ENCODE measurements around the gene FNIP1. TPM values are rescaled to one million over a fixed set of nuclear protein-coding genes. Genes with fewer than 3 reads are reported as not detected.

Gene FNIP1
- total RNA-seq, 2 donors from 2014 or later = 44.1 to 49.5 TPM

GRCh38 chr5:131610198-131611063 lies 186.4 kb downstream of the FNIP1 start:
- no peaks in the 10 kb centered on the region for H3K36me3 ChIP-seq
- no peak for DNase-seq (ENCODE audit: low spot score)
- H3K9me3 ChIP-seq = no peaks in the 10 kb centered on the region
- H3K4me3 ChIP-seq = no peak overlapping the region
- no peak overlapping the region for H3K27ac ChIP-seq
- intact Hi-C loops (cut with DNase I) = no loop called here
- 70% methylated on average over 6 of the region's 6 CpGs for WGBS
- no peaks in the 10 kb centered on the region for H3K27me3 ChIP-seq (replicated peaks; ENCODE audit: insufficient read depth)
- no peak for TF ChIP-seq POLR2AphosphoS5 (IDR thresholded peaks at IDR 0.05)
- TF ChIP-seq POLR2A (IDR thresholded peaks at IDR 0.05) = no peak
- TF ChIP-seq CTCF (IDR thresholded peaks at IDR 0.05) = no peak
- no peaks in the 10 kb centered on the region for H3K4me1 ChIP-seq (replicated peaks)

GRCh38 chr5:131609774-131610173 lies 187.0 kb downstream of the FNIP1 start:
- DNase-seq (ENCODE audit: low spot score) = no peak
- TF ChIP-seq CTCF (IDR thresholded peaks at IDR 0.05) (no peak), POLR2AphosphoS5 (IDR thresholded peaks at IDR 0.05) (no peak), POLR2A (IDR thresholded peaks at IDR 0.05) (no peak)
- Histone ChIP-seq H3K4me1 (replicated peaks) (no peaks in the 10 kb centered on the region), H3K27me3 (replicated peaks; ENCODE audit: insufficient read depth) (no peaks in the 10 kb centered on the region), H3K9me3 (no peaks in the 10 kb centered on the region), H3K36me3 (no peaks in the 10 kb centered on the region), H3K4me3 (no peak overlapping the region), H3K27ac (no peak overlapping the region)
- intact Hi-C loops (cut with DNase I) = no loop called here
- WGBS = 100% methylated on average over 1 of the region's 1 CpG

GRCh38 chr5:131608597-131608996 lies 188.2 kb downstream of the FNIP1 start:
- 86% methylated on average over 5 of the region's 5 CpGs for WGBS
- Histone ChIP-seq H3K4me3 (no peak overlapping the region), H3K27me3 (replicated peaks; ENCODE audit: insufficient read depth) (no peaks in the 10 kb centered on the region), H3K36me3 (no peaks in the 10 kb centered on the region), H3K4me1 (replicated peaks) (no peaks in the 10 kb centered on the region), H3K27ac (no peak overlapping the region), H3K9me3 (no peaks in the 10 kb centered on the region)
- TF ChIP-seq CTCF (IDR thresholded peaks at IDR 0.05) (no peak), POLR2AphosphoS5 (IDR thresholded peaks at IDR 0.05) (no peak), POLR2A (IDR thresholded peaks at IDR 0.05) (no peak)
- no peak for DNase-seq (ENCODE audit: low spot score)
- intact Hi-C loops (cut with DNase I) = no loop called here

- Histone ChIP-seq H3K4me3 (no peak overlapping the region), H3K9me3 (no peaks in the 10 kb centered on the region), H3K27me3 (replicated peaks; ENCODE audit: insufficient read depth) (no peaks in the 10 kb centered on the region), H3K36me3 (no peaks in the 10 kb centered on the region), H3K27ac (no peak overlapping the region), H3K4me1 (replicated peaks) (no peaks in the 10 kb centered on the region)
- 67% methylated on average over 4 of the region's 4 CpGs for WGBS
- TF ChIP-seq POLR2A (IDR thresholded peaks at IDR 0.05) (no peak), CTCF (IDR thresholded peaks at IDR 0.05) (no peak), POLR2AphosphoS5 (IDR thresholded peaks at IDR 0.05) (no peak)
- DNase-seq (ENCODE audit: low spot score) = no peak
- intact Hi-C loops (cut with DNase I) = no loop called here
These were observed 188.8 kb downstream of the FNIP1 start for GRCh38 chr5:131607903-131608540.
